ENCODE results near the gene SERPINF2.

DNA sequence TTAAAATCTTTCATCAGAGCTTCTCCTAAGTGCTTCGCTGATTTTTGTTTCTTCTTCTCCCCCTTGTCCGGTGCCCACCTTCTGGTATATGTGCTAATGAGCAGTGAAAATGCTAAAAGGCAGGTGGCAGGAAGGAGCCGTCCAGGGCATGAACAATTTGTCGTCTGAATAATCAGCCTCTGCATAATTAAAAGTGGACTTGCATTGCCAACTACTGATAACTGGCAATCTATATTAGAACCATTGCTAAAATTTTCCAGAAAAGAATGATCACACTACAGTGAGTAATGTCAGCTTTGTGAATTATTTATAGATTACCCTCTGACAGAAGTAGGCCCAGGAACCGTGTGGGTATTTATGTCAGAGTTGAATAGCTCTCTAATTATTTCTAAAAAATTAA, 47.3 kb downstream of the SERPINF2 start:
- TF ChIP-seq, protein P1, sequence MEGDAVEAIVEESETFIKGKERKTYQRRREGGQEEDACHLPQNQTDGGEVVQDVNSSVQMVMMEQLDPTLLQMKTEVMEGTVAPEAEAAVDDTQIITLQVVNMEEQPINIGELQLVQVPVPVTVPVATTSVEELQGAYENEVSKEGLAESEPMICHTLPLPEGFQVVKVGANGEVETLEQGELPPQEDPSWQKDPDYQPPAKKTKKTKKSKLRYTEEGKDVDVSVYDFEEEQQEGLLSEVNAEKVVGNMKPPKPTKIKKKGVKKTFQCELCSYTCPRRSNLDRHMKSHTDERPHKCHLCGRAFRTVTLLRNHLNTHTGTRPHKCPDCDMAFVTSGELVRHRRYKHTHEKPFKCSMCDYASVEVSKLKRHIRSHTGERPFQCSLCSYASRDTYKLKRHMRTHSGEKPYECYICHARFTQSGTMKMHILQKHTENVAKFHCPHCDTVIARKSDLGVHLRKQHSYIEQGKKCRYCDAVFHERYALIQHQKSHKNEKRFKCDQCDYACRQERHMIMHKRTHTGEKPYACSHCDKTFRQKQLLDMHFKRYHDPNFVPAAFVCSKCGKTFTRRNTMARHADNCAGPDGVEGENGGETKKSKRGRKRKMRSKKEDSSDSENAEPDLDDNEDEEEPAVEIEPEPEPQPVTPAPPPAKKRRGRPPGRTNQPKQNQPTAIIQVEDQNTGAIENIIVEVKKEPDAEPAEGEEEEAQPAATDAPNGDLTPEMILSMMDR (IDR thresholded peaks at IDR 0.05; ENCODE audit: insufficient read depth, low read length, poor library complexity, severe bottlenecking) = no peak
- no peak for TF ChIP-seq EZH2phosphoT487 (conservative IDR thresholded peaks at IDR 0.05; ENCODE audit: low read length)

Data from SU-DHL-6 (cell line).